DND-41 (cell line): ENCODE data around the gene PKD1L1.

Source experiments
- ATAC-seq: fragments of 200-7000 bp; cut with Tn5 transposase; 3 replicates; pipeline ENCODE4 v1.9.1; 2021; ENCODE audit warnings: low read depth; ENCODE audit not compliant: insufficient read depth
- DNase-seq: peaks from one replicate; pipeline ENCODE4 v3.0.0-alpha.2; 2020
- H2AFZ ChIP-seq: 2 replicates; pipeline ENCODE4 v1.6.0; 2012; ENCODE audit warnings: low read depth, low read length
- H3K27ac ChIP-seq: 2 replicates; pipeline ENCODE4 v1.5.1; 2012; ENCODE audit warnings: low read length, inconsistent platforms
- H3K27me3 ChIP-seq: fragments of 200-600 bp; sonication (generic); 2 replicates; pipeline ENCODE4 v1.6.0; 2012; ENCODE audit warnings: low read length, mild to moderate bottlenecking, inconsistent platforms; ENCODE audit not compliant: insufficient read depth, poor library complexity
- H3K36me3 ChIP-seq: 2 replicates; pipeline ENCODE4 v1.5.1; 2012; ENCODE audit warnings: low read length, inconsistent platforms; ENCODE audit not compliant: insufficient read depth
- H3K4me1 ChIP-seq: 2 replicates; pipeline ENCODE4 v1.5.1; 2012; ENCODE audit warnings: mild to moderate bottlenecking, low read length; ENCODE audit not compliant: insufficient read depth
- H3K4me2 ChIP-seq: 2 replicates; pipeline ENCODE4 v1.6.0; 2012; ENCODE audit warnings: mild to moderate bottlenecking, moderate library complexity, low read length, inconsistent platforms; ENCODE audit not compliant: insufficient read depth
- H3K4me3 ChIP-seq, 2 experiments: fragments of 200-600 bp in 1 of 2; shearing (Covaris generic) in 1 of 2; 2 replicates each; pipeline ENCODE4 v1.5.1; 2012 to 2016; ENCODE audit warnings: inconsistent platforms in 2 of 2, low read length in 2 of 2, mild to moderate bottlenecking in 2 of 2, low read depth in 1 of 2, moderate library complexity in 1 of 2
- H3K79me2 ChIP-seq: 2 replicates; pipeline ENCODE4 v1.6.0; 2012; ENCODE audit warnings: low read length, inconsistent platforms; ENCODE audit not compliant: insufficient read depth
- H3K9ac ChIP-seq: 2 replicates; pipeline ENCODE4 v1.6.0; 2012; ENCODE audit warnings: low read depth, mild to moderate bottlenecking, inconsistent platforms, low read length, moderate library complexity
- H3K9me3 ChIP-seq: 2 replicates; pipeline ENCODE4 v1.5.1; 2012; ENCODE audit warnings: low read length, moderate library complexity, mild to moderate bottlenecking, inconsistent platforms; ENCODE audit not compliant: insufficient read depth, severe bottlenecking
- H4K20me1 ChIP-seq: 2 replicates; pipeline ENCODE4 v1.6.0; 2012; ENCODE audit warnings: low read length; ENCODE audit not compliant: insufficient read depth
- CTCF ChIP-seq: IDR thresholded peaks from 2 replicates; pipeline ENCODE4 v1.5.1; 2012; ENCODE audit warnings: borderline replicate concordance, low read length, moderate library complexity, mild to moderate bottlenecking; ENCODE audit not compliant: poor library complexity, severe bottlenecking; ENCODE audit errors: extremely low read depth
- EZH2 ChIP-seq: IDR thresholded peaks from 3 replicates; pipeline ENCODE4 v1.6.1; 2012; ENCODE audit warnings: borderline replicate concordance, low read depth, mild to moderate bottlenecking, moderate library complexity, low read length, inconsistent platforms; ENCODE audit not compliant: severe bottlenecking

The PKD1L1 gene

GRCh38 chr7:47818796-47819606, 129.3 kb downstream of the PKD1L1 start:
- Histone ChIP-seq H3K36me3 (no peaks in the 10 kb centered on the region), H3K79me2 (no peaks in the 10 kb centered on the region), H3K9ac (no peak overlapping the region), H3K4me1 (no peaks in the 10 kb centered on the region), H2AFZ (no peak overlapping the region), H3K4me3 (no peak overlapping the region), H3K4me2 (no peak overlapping the region), H3K27me3 (no peaks in the 10 kb centered on the region), H3K9me3 (no peaks in the 10 kb centered on the region), H3K27ac (no peak overlapping the region), H4K20me1 (no peaks in the 10 kb centered on the region)
- DNase-seq (peak; percentile 50), ATAC-seq (0 out of 3 replicates have a peak, but pooled peaks have one; percentile 54)
- TF ChIP-seq CTCF (peak; percentile 95), EZH2 (no peak)

- Histone ChIP-seq H4K20me1 (no peaks in the 10 kb centered on the region), H3K36me3 (no peaks in the 10 kb centered on the region), H2AFZ (no peak overlapping the region), H3K79me2 (no peaks in the 10 kb centered on the region), H3K4me2 (no peak overlapping the region), H3K9me3 (no peaks in the 10 kb centered on the region), H3K4me3 (no peak overlapping the region), H3K9ac (no peak overlapping the region), H3K27me3 (no peaks in the 10 kb centered on the region), H3K27ac (no peak overlapping the region), H3K4me1 (no peaks in the 10 kb centered on the region)
- TF ChIP-seq CTCF (no peak), EZH2 (no peak)
- DNase-seq (no peak), ATAC-seq (no peak)
These were observed 130.3 kb downstream of the PKD1L1 start for GRCh38 chr7:47817917-47818316.

GRCh38 chr7:47816647-47817046, 131.6 kb downstream of the PKD1L1 start:
- DNase-seq, result no peak
- no peaks in the 10 kb centered on the region for H3K4me1 ChIP-seq
- no peak overlapping the region for H3K4me2 ChIP-seq

More at GRCh38 chr7:47816647-47817046, 131.6 kb downstream of the PKD1L1 start:
- Histone ChIP-seq H3K4me3 (no peak overlapping the region), H3K27ac (no peak overlapping the region), H3K9ac (no peak overlapping the region), H3K9me3 (no peaks in the 10 kb centered on the region), H4K20me1 (no peaks in the 10 kb centered on the region), H3K36me3 (no peaks in the 10 kb centered on the region), H2AFZ (no peak overlapping the region), H3K27me3 (no peaks in the 10 kb centered on the region), H3K79me2 (no peaks in the 10 kb centered on the region)
- no peak for TF ChIP-seq CTCF
- ATAC-seq, result no peak
